ENCODE measurements around the gene FAU. TPM values are rescaled to one million over a fixed set of nuclear protein-coding genes. Genes with fewer than 3 reads are reported as not detected.

FAU gene
- total and polyA plus RNA-seq, 2 of the 13 experiments (the other 11 are each of a cell fraction or from before 2014, with no cell fraction given): 374 to 869 TPM

- TF ChIP-seq ZNF407 (CRISPR knock-in tag; IDR thresholded peaks at IDR 0.05; ENCODE audit: not compliant biosample characterization): peak; percentile 65
- no peak; the same call in 1 of the 2 replicates for TF ChIP-seq SNAI1 (CRISPR knock-in tag; IDR thresholded peaks at IDR 0.05; ENCODE audit: borderline replicate concordance)
- no peak for TF ChIP-seq REXO4 (CRISPR knock-in tag; IDR thresholded peaks at IDR 0.05; ENCODE audit: borderline replicate concordance)
- no peak for TF ChIP-seq RCOR2 (CRISPR knock-in tag; IDR thresholded peaks at IDR 0.05)
- TF ChIP-seq YEATS2 (CRISPR knock-in tag; IDR thresholded peaks at IDR 0.05; ENCODE audit: borderline replicate concordance): peak; percentile 89; the same call in 1 of the 2 replicates
- TF ChIP-seq TBP (CRISPR knock-in tag; IDR thresholded peaks at IDR 0.05): no peak
- TF ChIP-seq ZNF704 (CRISPR knock-in tag; IDR thresholded peaks at IDR 0.05; ENCODE audit: borderline replicate concordance): peak; percentile 25; the same call in 1 of the 2 replicates
- peak; percentile 41; the same call in 1 of the 2 replicates for TF ChIP-seq TBX3 (IDR thresholded peaks at IDR 0.05; ENCODE audit: borderline replicate concordance)
- TF ChIP-seq NCOR1 (IDR thresholded peaks at IDR 0.05; ENCODE audit: borderline replicate concordance, low read length): peak; percentile 48; the same call in 1 of the 2 replicates
- TF ChIP-seq NR3C1 (CRISPR knock-in tag; IDR thresholded peaks at IDR 0.05): no peak
- TF ChIP-seq ZNF501 (CRISPR knock-in tag; IDR thresholded peaks at IDR 0.05): peak; percentile 52; the same call in 1 of the 2 replicates
- no peak for TF ChIP-seq ZNF569 (CRISPR knock-in tag; IDR thresholded peaks at IDR 0.05; ENCODE audit: borderline replicate concordance)
- peak; percentile 82 for TF ChIP-seq GMEB2 (CRISPR knock-in tag; IDR thresholded peaks at IDR 0.05; ENCODE audit: low read depth)
- TF ChIP-seq CENPT (CRISPR knock-in tag; IDR thresholded peaks at IDR 0.05; ENCODE audit: low read depth): no peak
- TF ChIP-seq TEAD2 (CRISPR knock-in tag; IDR thresholded peaks at IDR 0.05): no peak
- TF ChIP-seq ZNF292 (CRISPR knock-in tag; IDR thresholded peaks at IDR 0.05; ENCODE audit: borderline replicate concordance, low read depth): no peak
- TF ChIP-seq ETV6 (CRISPR knock-in tag; conservative IDR thresholded peaks at IDR 0.05): no peak
- no peak for TF ChIP-seq ZNF446 (CRISPR knock-in tag; IDR thresholded peaks at IDR 0.05)
- TF ChIP-seq TCF7 (IDR thresholded peaks at IDR 0.05; ENCODE audit: low read depth): no peak
These were observed 12.5 kb upstream of the FAU start, which contains the start of gene SYVN1 (continued) for GRCh38 chr11:65134240-65134951.

Measured in HepG2 (cell line).